ENCODE results near the gene KCNJ8. TPM values are rescaled to one million over a fixed set of nuclear protein-coding genes. Genes with fewer than 3 reads are reported as not detected.
"Not testable (repeated sequence)": the region's sequence is repeated elsewhere in the genome, so short reads cannot be mapped to it uniquely, and the experiment has no call there.

KCNJ8 gene
- total and polyA plus RNA-seq, 2 of the 8 experiments (the other 6 are each of a cell fraction or from before 2014, with no cell fraction given), result 0.48 to 1.4 TPM

- H3K14ac ChIP-seq (ENCODE audit: insufficient read length); H3K4ac ChIP-seq (replicated peaks; ENCODE audit: insufficient read length, low read depth, low read length); H2BK12ac ChIP-seq (ENCODE audit: low read depth, low read length); POLR2A ChIA-PET (ENCODE audit: partially characterized antibody); DNase-seq (ENCODE audit: low read depth in 1 of 2, low spot score in 2 of 2); H2BK5ac ChIP-seq (ENCODE audit: low read depth, low read length); H4K5ac ChIP-seq (ENCODE audit: insufficient read length, low read depth, low read length); H3K4me1 ChIP-seq (replicated peaks in 1 of 4; ENCODE audit: control insufficient read depth in 3 of 4, insufficient read depth in 4 of 4, low read length in 3 of 4); H3K18ac ChIP-seq (ENCODE audit: extremely low read depth, low read length); H2BK20ac ChIP-seq (ENCODE audit: low read length); H3K23ac ChIP-seq (ENCODE audit: insufficient read length); H3K79me2 ChIP-seq (ENCODE audit: control insufficient read depth in 1 of 2, insufficient read depth in 2 of 2, low read length in 2 of 2); H3K4me2 ChIP-seq (ENCODE audit: insufficient read depth in 1 of 2, low read depth in 2 of 2, low read length in 2 of 2); H4K8ac ChIP-seq (ENCODE audit: extremely low read depth, insufficient read depth, low read length); H4K91ac ChIP-seq (replicated peaks; ENCODE audit: insufficient read length, low read length); H3K27ac ChIP-seq (ENCODE audit: low read depth, low read length); H2AK5ac ChIP-seq (ENCODE audit: low read depth, low read length); H3K4me3 ChIP-seq (ENCODE audit: extremely low read depth in 1 of 4, insufficient read depth in 2 of 4, low read depth in 3 of 4, low read length in 4 of 4); H3K23me2 ChIP-seq (ENCODE audit: low read depth, low read length); H3K9me3 ChIP-seq (ENCODE audit: insufficient read depth in 2 of 2, low read depth in 1 of 2, low read length in 1 of 2); H3K56ac ChIP-seq (replicated peaks; ENCODE audit: insufficient read length, low read depth, low read length); H2BK15ac ChIP-seq (ENCODE audit: low read length); FAIRE-seq; H3K9ac ChIP-seq (replicated peaks in 1 of 4; ENCODE audit: extremely low read depth in 1 of 4, low read depth in 3 of 4, low read length in 3 of 4); H4K20me1 ChIP-seq (replicated peaks in 1 of 2; ENCODE audit: control insufficient read depth in 1 of 2, insufficient read depth in 2 of 2, low read length in 2 of 2); H3K27me3 ChIP-seq (replicated peaks in 1 of 4; ENCODE audit: control insufficient read depth in 3 of 4, extremely low read depth in 1 of 4, insufficient read depth in 3 of 4, low read length in 3 of 4); H2BK120ac ChIP-seq (replicated peaks; ENCODE audit: low read depth, low read length); H3K79me1 ChIP-seq (ENCODE audit: low read depth, low read length); H2AFZ ChIP-seq (ENCODE audit: low read length); H3K36me3 ChIP-seq (ENCODE audit: control insufficient read depth in 2 of 4, insufficient read depth in 4 of 4, low read length in 3 of 4): not testable (repeated sequence)
- 96% methylated on average over 8 of the region's 8 CpGs; no CpG with 5 or more reads in 1 of the 2 experiments for WGBS, 2 experiments (ENCODE audit: extremely low coverage in 1 of 2, insufficient coverage in 1 of 2, insufficient read length in 1 of 2, insufficient replicate concordance in 2 of 2, low coverage in 1 of 2, low lambda C conversion rate in 2 of 2, missing lambda C conversion rate in 1 of 2)
- CTCF ChIA-PET (ENCODE audit: partially characterized antibody), result interaction anchor here (0.9 to 1.2 kb wide), 2 partner anchors 15 to 194 kb away, joined by 3 to 4 read pairs; no protein-coding TSS in a partner anchor
Observed at GRCh38 chr12:21794807-21795595, 20.5 kb upstream of the KCNJ8 start.

DNA sequence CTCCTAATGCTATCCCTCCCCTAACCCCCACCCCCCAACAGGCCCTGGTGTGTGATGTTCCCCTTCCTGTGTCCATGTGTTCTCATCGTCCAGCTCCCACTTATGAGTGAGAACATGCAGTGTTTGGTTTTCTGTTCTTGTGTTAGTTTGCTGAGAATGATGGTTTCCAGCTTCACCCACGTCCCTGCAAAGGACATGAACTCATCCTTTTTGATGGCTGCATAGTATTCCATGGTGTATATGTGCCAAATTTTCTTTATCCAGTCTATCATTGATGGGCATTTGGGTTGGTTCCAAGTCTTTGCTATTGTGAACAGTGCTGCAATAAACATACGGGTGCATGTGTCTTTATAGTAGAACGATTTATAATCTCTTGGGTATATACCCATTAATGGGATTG is 15.2 kb upstream of the KCNJ8 start:
- H2BK20ac ChIP-seq (ENCODE audit: low read length); H3K4me2 ChIP-seq (ENCODE audit: insufficient read depth in 1 of 2, low read depth in 2 of 2, low read length in 2 of 2); H3K9me3 ChIP-seq (ENCODE audit: insufficient read depth in 2 of 2, low read depth in 1 of 2, low read length in 1 of 2); H2AFZ ChIP-seq (ENCODE audit: low read length); H4K8ac ChIP-seq (ENCODE audit: extremely low read depth, insufficient read depth, low read length); H3K27me3 ChIP-seq (replicated peaks in 1 of 4; ENCODE audit: control insufficient read depth in 3 of 4, extremely low read depth in 1 of 4, insufficient read depth in 3 of 4, low read length in 3 of 4); H2AK5ac ChIP-seq (ENCODE audit: low read depth, low read length); H3K23ac ChIP-seq (ENCODE audit: insufficient read length); H3K23me2 ChIP-seq (ENCODE audit: low read depth, low read length); CTCF ChIA-PET (ENCODE audit: partially characterized antibody); H3K4me3 ChIP-seq (ENCODE audit: extremely low read depth in 1 of 4, insufficient read depth in 2 of 4, low read depth in 3 of 4, low read length in 4 of 4); H2BK15ac ChIP-seq (ENCODE audit: low read length); DNase-seq (ENCODE audit: low read depth in 1 of 2, low spot score in 2 of 2); H4K20me1 ChIP-seq (replicated peaks in 1 of 2; ENCODE audit: control insufficient read depth in 1 of 2, insufficient read depth in 2 of 2, low read length in 2 of 2); H3K56ac ChIP-seq (replicated peaks; ENCODE audit: insufficient read length, low read depth, low read length); H3K79me1 ChIP-seq (ENCODE audit: low read depth, low read length); POLR2A ChIA-PET (ENCODE audit: partially characterized antibody); FAIRE-seq; H2BK120ac ChIP-seq (replicated peaks; ENCODE audit: low read depth, low read length); H3K27ac ChIP-seq (ENCODE audit: low read depth, low read length); H3K4me1 ChIP-seq (replicated peaks in 1 of 4; ENCODE audit: control insufficient read depth in 3 of 4, insufficient read depth in 4 of 4, low read length in 3 of 4); H3K14ac ChIP-seq (ENCODE audit: insufficient read length); H3K79me2 ChIP-seq (ENCODE audit: control insufficient read depth in 1 of 2, insufficient read depth in 2 of 2, low read length in 2 of 2); H2BK12ac ChIP-seq (ENCODE audit: low read depth, low read length); H3K36me3 ChIP-seq (ENCODE audit: control insufficient read depth in 2 of 4, insufficient read depth in 4 of 4, low read length in 3 of 4); H3K9ac ChIP-seq (replicated peaks in 1 of 4; ENCODE audit: extremely low read depth in 1 of 4, low read depth in 3 of 4, low read length in 3 of 4); H4K5ac ChIP-seq (ENCODE audit: insufficient read length, low read depth, low read length); H2BK5ac ChIP-seq (ENCODE audit: low read depth, low read length); H3K4ac ChIP-seq (replicated peaks; ENCODE audit: insufficient read length, low read depth, low read length); H3K18ac ChIP-seq (ENCODE audit: extremely low read depth, low read length); H4K91ac ChIP-seq (replicated peaks; ENCODE audit: insufficient read length, low read length): not testable (repeated sequence)
- WGBS, 2 experiments (ENCODE audit: extremely low coverage in 1 of 2, insufficient coverage in 1 of 2, insufficient read length in 1 of 2, insufficient replicate concordance in 2 of 2, low coverage in 1 of 2, low lambda C conversion rate in 2 of 2, missing lambda C conversion rate in 1 of 2), result 93% methylated on average over 4 of the region's 4 CpGs; no CpG with 5 or more reads in 1 of the 2 experiments
